ENCODE data around the gene PRF1. TPM values are rescaled to one million over a fixed set of nuclear protein-coding genes. Genes with fewer than 3 reads are reported as not detected.
A peak's percentile ranks its signal among the peaks of the same experiment; 100 is the strongest.

The PRF1 gene
- total and polyA plus RNA-seq, 8 donors = under 0.01 to 11.0 (median 1.4) TPM; not detected in 1

DNA sequence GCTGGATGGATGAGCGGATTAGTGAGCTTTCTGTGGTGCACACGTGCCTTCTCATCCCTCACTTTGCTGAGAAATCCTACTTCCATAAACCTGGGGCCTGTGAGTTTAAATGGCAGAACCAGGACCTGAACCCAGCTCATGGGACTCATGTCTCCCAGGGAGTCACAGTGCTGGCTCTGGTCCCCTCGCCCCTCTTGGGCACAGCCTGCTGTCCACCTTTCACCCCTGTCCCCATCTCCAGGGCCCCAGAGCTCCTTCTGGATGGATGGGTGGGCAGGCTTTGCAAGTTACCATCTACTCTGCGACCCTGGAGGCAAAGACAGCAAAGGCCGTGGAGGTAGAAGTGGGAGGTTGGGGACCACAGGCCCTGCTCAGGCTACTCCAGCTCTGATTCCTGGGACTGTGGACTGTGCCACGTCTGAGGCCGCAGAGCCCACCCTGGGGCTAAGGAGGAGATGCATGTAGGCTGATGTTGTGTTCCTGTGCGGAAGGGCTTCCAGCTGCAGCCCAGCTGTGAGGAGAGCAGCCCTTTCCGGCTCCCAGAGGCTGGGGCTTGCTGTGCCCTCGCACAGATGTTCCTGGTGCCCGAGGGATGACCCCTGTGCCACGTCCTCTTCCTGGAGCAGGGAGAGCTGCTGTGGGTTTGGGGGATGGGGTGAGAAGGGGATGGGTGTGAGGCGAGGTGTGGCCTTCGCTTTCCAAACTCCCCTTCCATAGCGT, 40.3 kb downstream of the PRF1 start:
- TF ChIP-seq EP300 (IDR thresholded peaks at IDR 0.05) (no peak), POLR2A (IDR thresholded peaks at IDR 0.05) (no peak), POLR2AphosphoS5 (IDR thresholded peaks at IDR 0.05) (no peak), CTCF (IDR thresholded peaks at IDR 0.05) (no peak)
- intact Hi-C loops (cut with DNase I; ENCODE audit: low total_unique reads) = no loop called here
- no peak overlapping the region for H3K27ac ChIP-seq
- 78 to 94% (median 83%) methylated on average over 13 to 15 of the region's 15 CpGs for WGBS, 5 donors
- no peak overlapping the region for H3K4me3 ChIP-seq
- peak in 1 of 2 donors; percentile 68 for DNase-seq
- no peaks in the 10 kb centered on the region for H3K9me3 ChIP-seq
- H3K4me1 ChIP-seq = peaks cover 7 to 40% (median 25%) of the 10 kb centered on the region in 4 donors
- no peaks in the 10 kb centered on the region for H3K27me3 ChIP-seq
- H3K36me3 ChIP-seq = peaks cover 0 to 26% (median 8%) of the 10 kb centered on the region in 4 donors

- 79 to 89% (median 82%) methylated on average over 6 of the region's 6 CpGs for WGBS, 5 donors
- intact Hi-C loops (cut with DNase I; ENCODE audit: low total_unique reads) = no loop called here
Observed at GRCh38 chr10:70561558-70561957, 41.0 kb downstream of the PRF1 start.

GRCh38 chr10:70561070-70561469, 41.5 kb downstream of the PRF1 start:
- Histone ChIP-seq H3K27me3 (no peaks in the 10 kb centered on the region), H3K36me3 (peaks cover 0 to 24% (median 5%) of the 10 kb centered on the region in 4 donors), H3K4me1 (peaks cover 7 to 40% (median 25%) of the 10 kb centered on the region in 4 donors), H3K4me3 (no peak overlapping the region), H3K27ac (peak overlapping the region in 2 of 5 donors; percentile 16 to 61), H3K9me3 (no peaks in the 10 kb centered on the region)
- peak in 1 of 2 donors; percentile 73 for DNase-seq
- intact Hi-C loops (cut with DNase I; ENCODE audit: low total_unique reads) = no loop called here
- TF ChIP-seq EP300 (IDR thresholded peaks at IDR 0.05) = no peak
- TF ChIP-seq POLR2AphosphoS5 (IDR thresholded peaks at IDR 0.05) = no peak
- no peak for TF ChIP-seq POLR2A (IDR thresholded peaks at IDR 0.05)
- no peak for TF ChIP-seq CTCF (IDR thresholded peaks at IDR 0.05)
- WGBS, 5 donors = 46 to 61% (median 51%) methylated on average over 10 of the region's 10 CpGs

More at GRCh38 chr10:70561558-70561957, 41.0 kb downstream of the PRF1 start:
- no peak for TF ChIP-seq POLR2AphosphoS5 (IDR thresholded peaks at IDR 0.05)
- TF ChIP-seq POLR2A (IDR thresholded peaks at IDR 0.05) = no peak
- TF ChIP-seq EP300 (IDR thresholded peaks at IDR 0.05) = no peak
- no peak for TF ChIP-seq CTCF (IDR thresholded peaks at IDR 0.05)
- DNase-seq = no peak
- peak overlapping the region in 1 of 5 donors; percentile 61 for H3K27ac ChIP-seq
- peaks cover 7 to 40% (median 25%) of the 10 kb centered on the region in 4 donors for H3K4me1 ChIP-seq
- peaks cover 0 to 26% (median 5%) of the 10 kb centered on the region in 4 donors for H3K36me3 ChIP-seq
- no peaks in the 10 kb centered on the region for H3K27me3 ChIP-seq
- no peak overlapping the region for H3K4me3 ChIP-seq
- no peaks in the 10 kb centered on the region for H3K9me3 ChIP-seq

DNA sequence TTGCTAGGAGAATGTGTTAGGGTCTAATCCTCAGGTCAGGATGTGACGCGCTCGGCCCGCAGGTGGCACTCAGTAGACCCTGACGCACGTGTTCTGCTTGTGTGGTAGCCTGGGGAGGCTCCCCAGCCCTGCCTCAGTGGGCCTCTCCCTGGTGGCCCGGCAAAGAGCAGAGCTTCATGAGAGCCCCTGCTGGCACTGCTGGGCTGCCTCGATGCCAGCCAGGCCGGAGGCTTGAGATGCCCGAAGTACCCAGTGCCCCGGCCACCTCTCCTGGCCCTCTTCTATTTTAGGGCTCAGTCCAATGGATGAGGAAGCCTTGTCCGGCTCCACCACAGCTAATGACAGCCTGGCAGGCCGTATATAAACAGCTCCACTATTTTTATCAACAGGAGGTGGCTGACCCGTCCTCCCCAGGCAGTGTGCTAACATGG, 42.0 kb downstream of the PRF1 start:
- TF ChIP-seq CTCF (IDR thresholded peaks at IDR 0.05) (no peak), POLR2A (IDR thresholded peaks at IDR 0.05) (no peak), POLR2AphosphoS5 (IDR thresholded peaks at IDR 0.05) (no peak), EP300 (IDR thresholded peaks at IDR 0.05) (no peak)
- Histone ChIP-seq H3K36me3 (peaks cover 0 to 28% (median 5%) of the 10 kb centered on the region in 4 donors), H3K27me3 (no peaks in the 10 kb centered on the region), H3K4me1 (peaks cover 7 to 40% (median 25%) of the 10 kb centered on the region in 4 donors), H3K9me3 (no peaks in the 10 kb centered on the region), H3K4me3 (no peak overlapping the region), H3K27ac (peak overlapping the region in 1 of 5 donors; percentile 61)
- intact Hi-C loops (cut with DNase I; ENCODE audit: low total_unique reads) = no loop called here
- no peak for DNase-seq
- WGBS, 5 donors = 63 to 83% (median 76%) methylated on average over 11 to 14 of the region's 14 CpGs
